ENCODE results near the gene CPM. TPM values are rescaled to one million over a fixed set of nuclear protein-coding genes. Genes with fewer than 3 reads are reported as not detected.

The CPM gene
- polyA plus RNA-seq, 3 donors = 8.4 to 32.4 (median 26.2) TPM

- Histone ChIP-seq H3K27ac (ENCODE audit: low read depth in 1 of 2, low read length in 2 of 2) (no peak overlapping the region), H2AFZ (ENCODE audit: insufficient read depth, low read depth, low read length, poor library complexity, severe bottlenecking) (no peak overlapping the region), H3K79me2 (ENCODE audit: insufficient read depth, low read length) (peaks cover 14% of the 10 kb centered on the region), H3K4me1 (ENCODE audit: control insufficient read depth in 1 of 2, insufficient read depth in 2 of 2, low read length in 2 of 2) (no peaks in the 10 kb centered on the region), H3K36me3 (replicated peaks in 1 of 2; ENCODE audit: control insufficient read depth in 1 of 2, insufficient read depth in 2 of 2, low read length in 2 of 2) (peaks cover 85 to 93% of the 10 kb centered on the region in 2 donors), H3K9ac (ENCODE audit: insufficient read depth, low read length, poor library complexity, severe bottlenecking) (no peak overlapping the region), H3K27me3 (ENCODE audit: control insufficient read depth in 2 of 2, insufficient read depth in 2 of 2, low read length in 2 of 2) (no peaks in the 10 kb centered on the region), H3K9me3 (replicated peaks in 1 of 2; ENCODE audit: control insufficient read depth in 1 of 2, insufficient read depth in 1 of 2, low read length in 2 of 2) (no peaks in the 10 kb centered on the region), H4K20me1 (ENCODE audit: insufficient read depth, low read length) (peaks cover 83% of the 10 kb centered on the region), H3K4me3 (replicated peaks in 1 of 3; ENCODE audit: low read depth in 2 of 3, low read length in 3 of 3) (no peak overlapping the region), H3K4me2 (replicated peaks; ENCODE audit: extremely low read depth, low read length, poor library complexity, severe bottlenecking) (no peak overlapping the region)
- peaks cover 0 to 1% (median 0%) of the 10 kb centered on the region in 3 donors for H3K27me3 Mint-ChIP-seq (ENCODE audit: low read depth in 3 of 3)
- no peaks in the 10 kb centered on the region for H3K4me1 Mint-ChIP-seq
- WGBS (ENCODE audit: insufficient coverage) = 100% methylated on average over 1 of the region's 1 CpG
- no peak for TF ChIP-seq CTCF (IDR thresholded peaks at IDR 0.05)
- no peaks in the 10 kb centered on the region for H3K9me3 Mint-ChIP-seq
- peaks cover 58 to 85% of the 10 kb centered on the region in 2 donors for H3K36me3 Mint-ChIP-seq
- no peak overlapping the region for H3K4me3 Mint-ChIP-seq
- DNase-seq = no peak
- H3K27ac Mint-ChIP-seq = peak overlapping the region in 1 of 7 donors; percentile 46
- intact Hi-C loops (cut with micrococcal nuclease) = no loop called here
Measured at GRCh38 chr12:68837215-68837614, 95.8 kb downstream of the CPM start.

- H3K4me2 ChIP-seq (replicated peaks; ENCODE audit: extremely low read depth, low read length, poor library complexity, severe bottlenecking) = no peak overlapping the region
- peaks cover 81% of the 10 kb centered on the region for H4K20me1 ChIP-seq (ENCODE audit: insufficient read depth, low read length)
- Mint-ChIP-seq H3K27ac (peak overlapping the region in 1 of 7 donors; percentile 38), H3K27me3 (ENCODE audit: low read depth in 3 of 3) (no peaks in the 10 kb centered on the region), H3K4me3 (no peak overlapping the region), H3K9me3 (no peaks in the 10 kb centered on the region), H3K4me1 (no peaks in the 10 kb centered on the region), H3K36me3 (peaks cover 60 to 86% of the 10 kb centered on the region in 2 donors)
- peaks cover 82 to 93% of the 10 kb centered on the region in 2 donors for H3K36me3 ChIP-seq (replicated peaks in 1 of 2; ENCODE audit: control insufficient read depth in 1 of 2, insufficient read depth in 2 of 2, low read length in 2 of 2)
- TF ChIP-seq CTCF (IDR thresholded peaks at IDR 0.05) = no peak
- DNase-seq = no peak
- H2AFZ ChIP-seq (ENCODE audit: insufficient read depth, low read depth, low read length, poor library complexity, severe bottlenecking) = no peak overlapping the region
- H3K79me2 ChIP-seq (ENCODE audit: insufficient read depth, low read length) = peaks cover 21% of the 10 kb centered on the region
- 96% methylated on average over 3 of the region's 10 CpGs for WGBS (ENCODE audit: insufficient coverage)
- H3K27me3 ChIP-seq (ENCODE audit: control insufficient read depth in 2 of 2, insufficient read depth in 2 of 2, low read length in 2 of 2) = no peaks in the 10 kb centered on the region
- H3K27ac ChIP-seq (ENCODE audit: low read depth in 1 of 2, low read length in 2 of 2) = no peak overlapping the region
- intact Hi-C loops (cut with micrococcal nuclease) = no loop called here
- no peaks in the 10 kb centered on the region for H3K4me1 ChIP-seq (ENCODE audit: control insufficient read depth in 1 of 2, insufficient read depth in 2 of 2, low read length in 2 of 2)
- no peak overlapping the region for H3K4me3 ChIP-seq (replicated peaks in 1 of 3; ENCODE audit: low read depth in 2 of 3, low read length in 3 of 3)
- H3K9ac ChIP-seq (ENCODE audit: insufficient read depth, low read length, poor library complexity, severe bottlenecking) = no peak overlapping the region
- H3K9me3 ChIP-seq (replicated peaks in 1 of 2; ENCODE audit: control insufficient read depth in 1 of 2, insufficient read depth in 1 of 2, low read length in 2 of 2) = no peaks in the 10 kb centered on the region
Measured at GRCh38 chr12:68835333-68835908, 97.5 kb downstream of the CPM start.
